Body of pancreas (tissue), 4 donors: ENCODE data around the gene NOL4L. TPM values are rescaled to one million over a fixed set of nuclear protein-coding genes. Genes with fewer than 3 reads are reported as not detected.
"Not testable (repeated sequence)": the region's sequence is repeated elsewhere in the genome, so short reads cannot be mapped to it uniquely, and the experiment has no call there.

Source experiments
- ATAC-seq: fragments of 150-250 bp; one replicate; pipeline ENCODE4 v1.9.1; 2016
- DNase-seq, 4 donors: peaks; one replicate each; pipeline ENCODE4 v3.0.0-alpha.2; 2019
- H3K27ac ChIP-seq, 4 donors: fragments of 200-600 bp; sonication (generic); 1 replicate in 3 of 4; 2 replicates in 1 of 4; pipeline versions ENCODE4 v1.5.1 to v1.6.1; 2016 to 2019; ENCODE audit warnings: mild to moderate bottlenecking in 1 of 4, mixed read lengths in 1 of 4, moderate library complexity in 1 of 4
- H3K27me3 ChIP-seq, 2 donors: fragments of 200-600 bp; sonication (generic); one replicate each; pipeline ENCODE4 v1.6.0; 2016; ENCODE audit warnings: mild to moderate bottlenecking in 1 of 2
- H3K36me3 ChIP-seq, 2 donors: fragments of 200-600 bp; sonication (generic); replicated peaks in 1 of 2; 2 replicates each; pipeline ENCODE4 v1.5.1; 2016; ENCODE audit warnings: low read depth in 2 of 2; ENCODE audit not compliant: insufficient read depth in 1 of 2
- H3K4me1 ChIP-seq: fragments of 200-600 bp; sonication (generic); one replicate; pipeline ENCODE4 v1.6.0; 2016
- H3K4me3 ChIP-seq, 2 donors: fragments of 200-600 bp; sonication (generic); 1 replicate in 1 of 2; 2 replicates in 1 of 2; pipeline ENCODE4 v1.5.1; 2016 to 2019
- H3K9me3 ChIP-seq, 3 donors: fragments of 200-600 bp; sonication (generic); 1 replicate in 2 of 3; 2 replicates in 1 of 3; pipeline ENCODE4 v1.5.1; 2016
- POLR2A ChIP-seq, 3 donors: fragments of 450-650 bp; IDR thresholded peaks; one replicate each; pipeline ENCODE4 v1.6.1; 2016; ENCODE audit warnings: antibody characterized with exemption in 3 of 3, mild to moderate bottlenecking in 2 of 3
- WGBS, 2 donors: methylation state at CpG; one replicate each; pipeline ENCODE4 v1.1.5; 2017; 5-methylcytosine and 5-hydroxymethylcytosine counted together
- intact Hi-C: fragments of 100-400 bp; cut with DNase I; formaldehyde crosslinking; loops from one replicate; pipeline ENCODE4 v1.15.1; 2023
- total RNA-seq, 2 donors: library from RNA; depleted of rRNA; stranded (reverse); fragments of >200 nt; gene quantifications; one replicate each; pipeline ENCODE4 v1.1.0, GENCODE V29; 2016
- TF ChIP-seq, protein P1 (sequence below), 7 experiments: fragments of 450-650 bp in 4 of 7; fragments of 200-600 bp in 3 of 7; sonication (generic) in 3 of 7; IDR thresholded peaks; one replicate each; pipeline ENCODE4 v1.5.1; 2016 to 2019; ENCODE audit warnings: antibody characterized with exemption in 7 of 7

The NOL4L gene
- total RNA-seq, 2 donors from 2014 or later, result 15.0 to 36.9 TPM

- Histone ChIP-seq H3K27me3 (no peaks in the 10 kb centered on the region), H3K4me1 (no peaks in the 10 kb centered on the region), H3K4me3 (no peak overlapping the region), H3K9me3 (no peaks in the 10 kb centered on the region), H3K36me3 (no peaks in the 10 kb centered on the region), H3K27ac (no peak overlapping the region)
- WGBS, 2 donors, result 45 to 79% methylated on average over 2 to 8 of the region's 8 CpGs
- ATAC-seq (no peak), DNase-seq (peak in 1 of 4 donors; percentile 4)
- TF ChIP-seq POLR2A (IDR thresholded peaks at IDR 0.05), result no peak
- TF ChIP-seq, protein P1, sequence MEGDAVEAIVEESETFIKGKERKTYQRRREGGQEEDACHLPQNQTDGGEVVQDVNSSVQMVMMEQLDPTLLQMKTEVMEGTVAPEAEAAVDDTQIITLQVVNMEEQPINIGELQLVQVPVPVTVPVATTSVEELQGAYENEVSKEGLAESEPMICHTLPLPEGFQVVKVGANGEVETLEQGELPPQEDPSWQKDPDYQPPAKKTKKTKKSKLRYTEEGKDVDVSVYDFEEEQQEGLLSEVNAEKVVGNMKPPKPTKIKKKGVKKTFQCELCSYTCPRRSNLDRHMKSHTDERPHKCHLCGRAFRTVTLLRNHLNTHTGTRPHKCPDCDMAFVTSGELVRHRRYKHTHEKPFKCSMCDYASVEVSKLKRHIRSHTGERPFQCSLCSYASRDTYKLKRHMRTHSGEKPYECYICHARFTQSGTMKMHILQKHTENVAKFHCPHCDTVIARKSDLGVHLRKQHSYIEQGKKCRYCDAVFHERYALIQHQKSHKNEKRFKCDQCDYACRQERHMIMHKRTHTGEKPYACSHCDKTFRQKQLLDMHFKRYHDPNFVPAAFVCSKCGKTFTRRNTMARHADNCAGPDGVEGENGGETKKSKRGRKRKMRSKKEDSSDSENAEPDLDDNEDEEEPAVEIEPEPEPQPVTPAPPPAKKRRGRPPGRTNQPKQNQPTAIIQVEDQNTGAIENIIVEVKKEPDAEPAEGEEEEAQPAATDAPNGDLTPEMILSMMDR (IDR thresholded peaks at IDR 0.05), result no peak
- intact Hi-C loops, result no loop called here
Observed at GRCh38 chr20:32495217-32495565, 89.9 kb downstream of the NOL4L start.

DNA sequence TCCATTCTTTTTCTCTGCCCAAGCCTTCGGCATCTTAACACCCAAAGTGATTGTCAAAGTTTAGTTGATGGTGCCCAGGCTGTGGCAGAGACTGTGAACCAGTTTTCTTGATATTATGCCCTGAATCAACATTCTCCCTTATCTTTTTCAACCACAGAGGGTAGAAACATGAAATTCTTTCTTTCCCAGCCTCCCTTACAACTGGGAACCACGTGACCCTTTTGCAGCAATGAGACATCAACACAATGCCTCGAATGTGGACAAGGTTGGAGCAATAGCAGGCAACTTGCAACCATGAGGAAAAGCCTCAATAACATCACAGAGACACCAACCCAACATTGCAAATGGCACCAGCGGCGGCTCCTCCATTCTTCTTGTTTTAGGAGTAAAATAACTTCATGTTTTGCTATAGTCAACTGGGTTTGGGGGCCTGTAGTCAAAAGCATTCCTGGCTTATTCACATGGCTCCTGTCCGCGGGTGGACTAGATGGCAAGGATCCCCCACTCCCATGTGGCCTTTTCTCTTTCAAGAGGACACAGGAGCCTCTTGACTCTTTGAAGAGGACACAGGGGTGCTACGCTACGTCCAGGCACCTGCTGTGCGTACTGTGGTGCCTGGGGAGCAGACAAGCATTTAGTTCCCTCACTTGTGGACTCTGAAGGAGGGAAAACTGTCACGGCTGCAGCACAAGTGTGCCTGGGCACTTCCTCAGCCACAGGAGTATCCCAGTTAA is 90.5 kb downstream of the NOL4L start:
- intact Hi-C loops, result no loop called here
- Histone ChIP-seq H3K27ac (no peak overlapping the region), H3K36me3 (no peaks in the 10 kb centered on the region), H3K4me1 (no peaks in the 10 kb centered on the region), H3K4me3 (no peak overlapping the region), H3K27me3 (no peaks in the 10 kb centered on the region), H3K9me3 (no peaks in the 10 kb centered on the region)
- peak in 1 of 4 donors; percentile 5 for DNase-seq
- TF ChIP-seq POLR2A (IDR thresholded peaks at IDR 0.05), result no peak
- TF ChIP-seq, protein P1 (IDR thresholded peaks at IDR 0.05), result no peak
- 89 to 92% methylated on average over 10 to 11 of the region's 11 CpGs for WGBS, 2 donors
- ATAC-seq, result no peak

GRCh38 chr20:32493356-32493755 is 91.8 kb downstream of the NOL4L start:
- H3K4me1 ChIP-seq, result no peaks in the 10 kb centered on the region
- whole genome bisulfite sequencing, 2 donors, result 92 to 93% methylated on average over 10 of the region's 10 CpGs
- TF ChIP-seq, protein P1 (IDR thresholded peaks at IDR 0.05), result no peak
- TF ChIP-seq POLR2A (IDR thresholded peaks at IDR 0.05), result no peak
- no peak for ATAC-seq
- no peaks in the 10 kb centered on the region for H3K36me3 ChIP-seq
- H3K4me3 ChIP-seq, result no peak overlapping the region
- intact Hi-C loops, result no loop called here
- no peaks in the 10 kb centered on the region for H3K27me3 ChIP-seq
- no peak overlapping the region for H3K27ac ChIP-seq
- H3K9me3 ChIP-seq, result no peaks in the 10 kb centered on the region
- peak in 1 of 4 donors; percentile 5 for DNase-seq

DNA sequence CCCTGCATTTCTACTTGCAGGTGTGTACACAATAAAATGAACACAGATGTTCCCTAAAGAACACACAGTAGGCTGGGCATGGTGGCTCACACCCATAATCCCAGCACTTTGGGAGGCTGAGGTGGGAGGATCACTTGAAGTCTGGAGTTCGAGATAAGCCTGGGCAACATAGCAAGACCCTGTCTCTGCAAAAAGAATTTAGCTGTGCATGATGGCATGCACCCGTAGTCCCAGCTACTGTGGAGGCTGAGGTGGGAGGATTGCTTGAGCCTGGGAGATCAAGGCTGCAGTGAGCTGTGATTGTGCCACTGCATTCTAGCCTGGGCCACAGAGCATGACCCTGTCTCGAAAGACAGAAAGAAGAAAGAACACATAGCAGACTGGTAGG is 93.4 kb downstream of the NOL4L start:
- DNase-seq, H3K27ac ChIP-seq, H3K36me3 ChIP-seq, intact Hi-C loops, H3K27me3 ChIP-seq, H3K4me1 ChIP-seq, H3K4me3 ChIP-seq, ATAC-seq, H3K9me3 ChIP-seq: not testable (repeated sequence)
- 94 to 97% methylated on average over 3 of the region's 3 CpGs for WGBS, 2 donors

DNA sequence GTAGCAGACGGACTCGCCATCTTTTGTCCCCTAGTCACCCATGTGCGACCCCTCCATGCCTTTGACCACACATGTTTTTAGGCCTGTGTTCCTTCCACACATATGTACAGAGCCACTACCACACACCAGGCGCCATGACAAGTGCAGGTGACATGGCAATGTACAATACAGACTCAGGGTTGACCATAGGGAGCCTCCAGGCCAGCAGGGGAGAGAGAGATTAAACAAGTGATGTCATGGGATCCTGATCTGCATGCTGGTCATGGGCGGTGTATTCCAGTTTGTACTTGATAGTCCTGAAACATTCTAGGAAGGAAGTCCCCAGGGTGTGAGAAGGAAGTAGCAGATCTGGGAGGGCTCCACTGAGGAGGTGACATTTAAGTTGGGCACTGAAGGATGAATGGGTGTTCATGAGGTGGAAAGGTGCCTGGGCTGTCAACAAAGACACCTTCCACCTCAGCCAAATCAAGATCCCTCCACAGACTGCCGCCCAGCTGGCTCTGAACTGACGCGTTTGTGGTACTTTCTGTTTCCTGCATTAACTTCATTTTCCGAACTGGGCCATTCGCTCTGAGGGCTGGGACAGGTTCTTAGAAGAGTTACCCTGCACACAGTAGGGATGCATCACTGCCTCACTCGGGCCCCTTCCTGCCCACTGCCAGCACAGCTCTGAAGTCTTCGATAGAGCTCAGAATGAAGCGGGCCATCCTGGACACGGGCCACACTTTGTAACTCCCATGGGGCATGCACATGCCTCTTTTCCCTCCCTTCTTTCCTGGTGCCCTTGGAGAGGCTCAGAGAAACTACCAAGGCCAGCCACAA is 94.0 kb downstream of the NOL4L start:
- no peak for ATAC-seq
- H3K4me1 ChIP-seq, result no peaks in the 10 kb centered on the region
- H3K27me3 ChIP-seq, result no peaks in the 10 kb centered on the region
- intact Hi-C loops, result no loop called here
- H3K9me3 ChIP-seq, result no peaks in the 10 kb centered on the region
- no peaks in the 10 kb centered on the region for H3K36me3 ChIP-seq
- no peak overlapping the region for H3K4me3 ChIP-seq
- WGBS, 2 donors, result 83 to 88% methylated on average over 12 to 14 of the region's 14 CpGs
- peak in 1 of 4 donors; percentile 9 for DNase-seq
- H3K27ac ChIP-seq, result no peak overlapping the region
- no peak for TF ChIP-seq POLR2A (IDR thresholded peaks at IDR 0.05)
- TF ChIP-seq, protein P1 (IDR thresholded peaks at IDR 0.05), result no peak
